ENCODE results near the gene FOXD1. TPM values are rescaled to one million over a fixed set of nuclear protein-coding genes. Genes with fewer than 3 reads are reported as not detected.

FOXD1 gene
- total and polyA plus RNA-seq, 2 of the 8 experiments (the other 6 are each of a cell fraction or from before 2014, with no cell fraction given), result 0.11 to 1.1 TPM

GRCh38 chr5:73460133-73460532 is 11.6 kb upstream of the FOXD1 start:
- H3K27me3 ChIP-seq (replicated peaks in 1 of 4; ENCODE audit: control insufficient read depth in 3 of 4, extremely low read depth in 1 of 4, insufficient read depth in 3 of 4, low read length in 3 of 4), result no peaks in the 10 kb centered on the region
- peak overlapping the region; percentile 61; the same call in 1 of the 2 replicates for H2BK12ac ChIP-seq (ENCODE audit: low read depth, low read length)
- peaks cover 2 to 23% (median 3%) of the 10 kb centered on the region in 4 experiments; a peak in 5 of 7 replicates for H3K4me1 ChIP-seq (replicated peaks in 1 of 4; ENCODE audit: control insufficient read depth in 3 of 4, insufficient read depth in 4 of 4, low read length in 3 of 4)
- 56% methylated on average over 1 of the region's 1 CpG; no CpG with 5 or more reads in 1 of the 2 experiments for WGBS, 2 experiments (ENCODE audit: extremely low coverage in 1 of 2, insufficient coverage in 1 of 2, insufficient read length in 1 of 2, insufficient replicate concordance in 2 of 2, low coverage in 1 of 2, low lambda C conversion rate in 2 of 2, missing lambda C conversion rate in 1 of 2)
- no peak overlapping the region for H3K4ac ChIP-seq (replicated peaks; ENCODE audit: insufficient read length, low read depth, low read length)
- H3K23me2 ChIP-seq (ENCODE audit: low read depth, low read length), result no peaks in the 10 kb centered on the region
- no peak overlapping the region for H4K91ac ChIP-seq (replicated peaks; ENCODE audit: insufficient read length, low read length)
- H3K18ac ChIP-seq (ENCODE audit: extremely low read depth, low read length), result no peak overlapping the region
- no peaks in the 10 kb centered on the region for H4K20me1 ChIP-seq (replicated peaks in 1 of 2; ENCODE audit: control insufficient read depth in 1 of 2, insufficient read depth in 2 of 2, low read length in 2 of 2)
- H3K4me3 ChIP-seq (ENCODE audit: extremely low read depth in 1 of 4, insufficient read depth in 2 of 4, low read depth in 3 of 4, low read length in 4 of 4), result no peak overlapping the region
- no peak overlapping the region for H3K14ac ChIP-seq (ENCODE audit: insufficient read length)
- 0 out of 4 replicates have a peak overlapping the region, but pooled peaks of 1 of the 2 experiments have one; percentile 4 for H3K4me2 ChIP-seq (ENCODE audit: insufficient read depth in 1 of 2, low read depth in 2 of 2, low read length in 2 of 2)
- no peak overlapping the region for H3K56ac ChIP-seq (replicated peaks; ENCODE audit: insufficient read length, low read depth, low read length)
- no peak overlapping the region for H3K27ac ChIP-seq (ENCODE audit: low read depth, low read length)
- H2AK5ac ChIP-seq (ENCODE audit: low read depth, low read length), result no peak overlapping the region
- H4K5ac ChIP-seq (ENCODE audit: insufficient read length, low read depth, low read length), result no peak overlapping the region
- H3K9me3 ChIP-seq (ENCODE audit: insufficient read depth in 2 of 2, low read depth in 1 of 2, low read length in 1 of 2), result peaks cover 0 to 3% of the 10 kb centered on the region in 2 experiments; a peak in 1 of 4 replicates
- H3K23ac ChIP-seq (ENCODE audit: insufficient read length), result no peak overlapping the region
- H3K79me1 ChIP-seq (ENCODE audit: low read depth, low read length), result no peaks in the 10 kb centered on the region
- no peak overlapping the region for H3K9ac ChIP-seq (replicated peaks in 1 of 4; ENCODE audit: extremely low read depth in 1 of 4, low read depth in 3 of 4, low read length in 3 of 4)
- H4K8ac ChIP-seq (ENCODE audit: extremely low read depth, insufficient read depth, low read length), result no peak overlapping the region
- H2BK5ac ChIP-seq (ENCODE audit: low read depth, low read length), result no peak overlapping the region
- H2AFZ ChIP-seq (ENCODE audit: low read length), result no peak overlapping the region
- no peaks in the 10 kb centered on the region for H3K36me3 ChIP-seq (ENCODE audit: control insufficient read depth in 2 of 4, insufficient read depth in 4 of 4, low read length in 3 of 4)
- POLR2A ChIA-PET (ENCODE audit: partially characterized antibody), result interaction anchor here (0.8 to 1.3 kb wide), 5 partner anchors 11 to 74 kb away, joined by 3 to 5 read pairs (median 3); no protein-coding TSS in a partner anchor
- no peak overlapping the region for H2BK120ac ChIP-seq (replicated peaks; ENCODE audit: low read depth, low read length)
- peak overlapping the region; percentile 62; the same call in 1 of the 2 replicates for H2BK20ac ChIP-seq (ENCODE audit: low read length)
- peak; percentile 42 for FAIRE-seq
- no peaks in the 10 kb centered on the region for H3K79me2 ChIP-seq (ENCODE audit: control insufficient read depth in 1 of 2, insufficient read depth in 2 of 2, low read length in 2 of 2)
- H2BK15ac ChIP-seq (ENCODE audit: low read length), result no peak overlapping the region
- CTCF ChIA-PET (ENCODE audit: partially characterized antibody), result interaction anchor here (0.6 to 2.7 kb wide), 5 partner anchors 9 to 947 kb away, joined by 5 to 12 read pairs (median 5); partner anchors contain the start of gene FOXD1
- no peak for DNase-seq (ENCODE audit: low read depth in 1 of 2, low spot score in 2 of 2)
- TF ChIP-seq NANOG (IDR thresholded peaks at IDR 0.05; ENCODE audit: insufficient read depth, low read depth, low read length, poor library complexity, severe bottlenecking) (no peak), JUND (IDR thresholded peaks at IDR 0.05; ENCODE audit: low read length) (no peak), GTF2F1 (IDR thresholded peaks at IDR 0.05; ENCODE audit: borderline replicate concordance, low read depth, low read length) (no peak), SIN3A (conservative IDR thresholded peaks at IDR 0.05 in 1 of 2, IDR thresholded peaks at IDR 0.05 in 1 of 2; ENCODE audit: low read depth in 1 of 2, low read length in 2 of 2) (no peak), SP1 (IDR thresholded peaks at IDR 0.05; ENCODE audit: low read depth, low read length) (no peak), BCL11A (IDR thresholded peaks at IDR 0.05; ENCODE audit: low read depth in 2 of 2, low read length in 2 of 2) (no peak), SP2 (IDR thresholded peaks at IDR 0.05; ENCODE audit: low read length) (no peak), RXRA (IDR thresholded peaks at IDR 0.05; ENCODE audit: insufficient read depth, low read depth, low read length) (no peak), CBX5 (IDR thresholded peaks at IDR 0.05; ENCODE audit: low read depth, low read length) (no peak), ATF2 (IDR thresholded peaks at IDR 0.05; ENCODE audit: low read length) (no peak), ASH2L (IDR thresholded peaks at IDR 0.05; ENCODE audit: low read length) (no peak)

All from H1 (cell line).